Neutrophil (primary cell): ENCODE measurements around the gene TMEM9.

ENCODE experiments used
- H3K27ac ChIP-seq: fragments of 200-600 bp; sonication (generic); 2 replicates; pipeline ENCODE4 v1.5.1; 2016; ENCODE audit warnings: mild to moderate bottlenecking, moderate library complexity
- H3K27me3 ChIP-seq: fragments of 200-600 bp; sonication (generic); 2 replicates; pipeline ENCODE4 v1.6.0; 2016; ENCODE audit warnings: mild to moderate bottlenecking
- H3K36me3 ChIP-seq: fragments of 200-600 bp; sonication (generic); 2 replicates; pipeline ENCODE4 v1.5.1; 2017
- H3K4me1 ChIP-seq, 2 experiments: fragments of 200-600 bp in 1 of 2; sonication (generic) in 1 of 2; 1 replicate in 1 of 2; 2 replicates in 1 of 2; pipeline versions ENCODE4 v1.5.1 to v1.6.1; 2013 to 2016; ENCODE audit warnings: low read depth in 1 of 2, low read length in 1 of 2, mild to moderate bottlenecking in 1 of 2, moderate library complexity in 1 of 2; ENCODE audit not compliant: control insufficient read depth in 1 of 2, insufficient read depth in 1 of 2
- H3K4me3 ChIP-seq, 2 experiments: fragments of 200-600 bp in 1 of 2; sonication (generic) in 1 of 2; 1 replicate in 1 of 2; 2 replicates in 1 of 2; pipeline ENCODE4 v1.5.1; 2013 to 2016; ENCODE audit warnings: low read depth in 1 of 2, low read length in 1 of 2, mild to moderate bottlenecking in 1 of 2, moderate library complexity in 1 of 2
- H3K9me3 ChIP-seq: fragments of 200-600 bp; sonication (generic); 2 replicates; pipeline ENCODE4 v1.5.1; 2016
- CTCF ChIP-seq: fragments of 200-600 bp; sonication (generic); IDR thresholded peaks from 2 replicates; pipeline ENCODE4 v1.5.1; 2016; ENCODE audit warnings: antibody characterized with exemption

TMEM9 gene

DNA sequence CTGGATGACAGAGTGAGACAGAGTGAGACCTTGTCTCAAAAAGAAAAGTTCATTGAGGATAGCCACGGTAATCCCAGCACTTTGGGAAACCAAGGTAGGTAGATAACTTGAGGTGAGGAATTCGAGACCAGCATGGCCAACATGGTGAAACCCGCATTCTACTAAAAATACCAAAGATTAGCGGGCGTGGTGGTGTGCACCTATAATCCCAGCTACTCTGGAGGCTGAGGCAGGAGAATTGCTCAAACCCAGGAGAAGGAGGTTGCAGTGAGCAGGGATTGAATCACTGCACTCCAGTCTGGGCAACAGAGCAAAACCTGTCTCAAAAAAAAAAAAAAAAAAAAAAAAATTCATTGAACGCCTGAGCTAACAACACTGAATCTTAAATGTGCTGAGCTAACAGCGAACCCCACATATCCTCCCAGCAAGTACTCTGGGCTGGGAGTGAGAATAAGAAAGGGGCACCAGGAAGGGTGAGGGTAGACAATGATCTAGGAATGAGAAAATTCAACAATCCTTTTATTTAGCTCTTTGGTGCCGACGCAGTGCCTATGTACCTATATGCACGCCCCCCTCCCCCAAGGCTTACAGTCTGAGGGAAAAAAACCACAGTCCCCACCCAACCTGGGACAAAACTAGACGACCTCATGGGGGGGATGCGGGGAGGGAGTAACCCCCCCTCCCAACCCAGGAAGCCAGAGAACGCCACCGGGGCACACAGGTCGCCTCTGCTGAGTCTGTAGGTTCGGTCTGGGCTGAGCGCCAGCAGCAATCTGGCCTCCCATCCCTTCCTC is 40.6 kb downstream of the TMEM9 start:
- TF ChIP-seq CTCF: no peak

DNA sequence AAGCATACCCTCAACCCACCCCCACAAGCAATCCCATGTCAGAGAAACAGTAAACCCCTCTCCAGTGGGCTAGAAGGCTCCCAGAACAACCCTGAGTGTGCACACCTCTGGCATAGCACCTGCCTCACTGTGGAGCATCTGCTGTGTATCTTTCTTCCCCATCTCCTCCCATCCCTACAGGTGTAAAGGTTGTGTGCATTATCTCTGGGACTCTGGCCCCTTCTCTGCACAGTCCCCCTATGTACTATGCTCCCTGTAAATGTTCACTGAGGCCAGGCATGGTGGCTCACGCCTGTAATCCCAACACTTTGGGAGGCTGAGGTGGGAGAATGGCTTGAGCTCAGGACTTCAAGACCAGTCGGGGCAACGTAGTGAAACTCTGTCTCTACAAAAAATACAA is 41.3 kb downstream of the TMEM9 start:
- no peak overlapping the region for H3K4me3 ChIP-seq
- no peaks in the 10 kb centered on the region for H3K36me3 ChIP-seq
- TF ChIP-seq CTCF: no peak
- H3K9me3 ChIP-seq: no peaks in the 10 kb centered on the region
- H3K4me1 ChIP-seq: peaks cover 8 to 12% of the 10 kb centered on the region in 2 experiments
- no peak overlapping the region for H3K27ac ChIP-seq
- peaks cover 64% of the 10 kb centered on the region for H3K27me3 ChIP-seq

More for the DNA sequence above, 40.6 kb downstream of the TMEM9 start:
- H3K9me3 ChIP-seq: no peaks in the 10 kb centered on the region
- H3K4me3 ChIP-seq: peak overlapping the region; percentile 35 to 58
- H3K27me3 ChIP-seq: peaks cover 72% of the 10 kb centered on the region
- no peak overlapping the region for H3K27ac ChIP-seq
- H3K36me3 ChIP-seq: no peaks in the 10 kb centered on the region
- H3K4me1 ChIP-seq: peaks cover 8 to 12% of the 10 kb centered on the region in 2 experiments

DNA sequence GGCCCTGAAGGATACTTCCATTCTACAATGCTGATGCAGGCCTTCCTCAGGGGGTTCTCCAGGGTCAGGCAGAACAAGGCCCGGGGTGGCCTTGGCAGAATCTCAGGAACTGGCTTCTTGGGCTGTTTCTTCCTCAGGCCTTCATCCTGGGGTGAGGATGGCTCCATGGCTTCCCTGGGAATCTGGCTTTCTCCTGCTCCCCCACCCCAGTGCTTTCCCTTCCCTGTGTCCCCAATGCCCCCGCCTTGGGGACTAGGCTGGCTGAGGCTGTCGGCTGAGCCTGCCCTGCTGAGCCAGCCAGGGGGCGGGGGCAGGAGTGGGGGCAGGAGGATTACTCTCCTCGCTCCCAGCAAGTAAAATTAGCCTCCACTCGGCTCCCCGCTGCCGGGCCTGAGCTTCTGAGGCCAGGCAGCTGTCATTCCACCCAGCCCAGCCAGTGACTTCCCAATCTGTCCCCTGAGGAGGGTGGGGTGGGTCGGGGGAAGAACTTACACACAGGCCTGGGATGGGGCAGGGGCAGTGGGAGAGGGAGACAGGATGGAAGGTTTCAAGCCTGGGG is 42.0 kb downstream of the TMEM9 start, which contains the start of gene CACNA1S:
TSS of gene CACNA1S (minus strand) at position 254 of the 559 bp plus-strand sequence. CDS start at position 167, 87 bp downstream.
- no peak for TF ChIP-seq CTCF
- Histone ChIP-seq H3K36me3 (no peaks in the 10 kb centered on the region), H3K27me3 (peaks cover 58% of the 10 kb centered on the region), H3K4me1 (peaks cover 8 to 12% of the 10 kb centered on the region in 2 experiments), H3K4me3 (no peak within 1 kb of the TSS), H3K9me3 (no peaks in the 10 kb centered on the region), H3K27ac (no peak within 1 kb of the TSS)

DNA sequence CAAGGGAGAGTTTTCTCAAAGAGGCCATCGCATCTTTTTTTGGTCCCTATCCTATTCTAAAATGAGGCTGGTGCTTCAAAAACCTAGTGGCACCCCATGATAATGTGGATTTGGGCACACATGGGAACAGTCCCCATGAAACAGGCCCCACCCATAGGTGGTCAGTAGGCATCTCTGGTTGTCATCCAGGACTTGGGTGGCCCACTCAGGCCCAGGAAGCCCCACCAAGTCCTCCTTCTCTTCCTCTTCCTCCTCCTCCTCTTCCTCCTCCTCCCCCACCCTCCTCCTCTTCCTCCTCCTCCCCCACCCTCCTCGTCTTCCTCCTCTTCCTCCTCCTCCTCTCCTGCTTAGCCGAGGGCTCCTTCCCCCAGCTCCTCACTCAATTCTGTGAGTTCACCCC is 42.6 kb downstream of the TMEM9 start:
- Histone ChIP-seq H3K27me3 (peaks cover 52% of the 10 kb centered on the region), H3K36me3 (no peaks in the 10 kb centered on the region)

DNA sequence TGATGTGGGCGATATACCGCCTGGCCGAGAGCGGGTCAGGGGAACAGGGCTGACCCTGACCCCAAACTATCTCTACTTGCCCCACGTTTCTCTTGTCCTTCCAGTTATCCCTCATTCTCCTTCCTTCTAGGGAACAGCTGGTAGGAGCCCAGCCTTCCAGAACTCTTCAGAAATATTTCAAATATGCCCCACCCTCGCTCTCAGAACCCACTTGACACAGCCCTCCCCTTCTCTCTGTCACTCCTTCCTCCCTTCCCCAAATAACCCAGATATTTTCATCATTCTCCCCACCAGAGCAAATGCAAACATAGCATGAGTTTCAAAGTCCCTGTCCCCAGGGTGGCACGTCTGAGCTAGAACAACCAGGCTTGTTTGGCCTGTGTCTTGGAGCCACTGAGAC is 43.1 kb downstream of the TMEM9 start:
- TF ChIP-seq CTCF: no peak
- H3K36me3 ChIP-seq: no peaks in the 10 kb centered on the region
- no peak overlapping the region for H3K4me3 ChIP-seq
- H3K27me3 ChIP-seq: peaks cover 47% of the 10 kb centered on the region
- peaks cover 8 to 12% of the 10 kb centered on the region in 2 experiments for H3K4me1 ChIP-seq
- H3K9me3 ChIP-seq: no peaks in the 10 kb centered on the region
- no peak overlapping the region for H3K27ac ChIP-seq

More for the DNA sequence above, 42.6 kb downstream of the TMEM9 start:
- H3K27ac ChIP-seq: no peak overlapping the region
- H3K9me3 ChIP-seq: no peaks in the 10 kb centered on the region
- no peak for TF ChIP-seq CTCF
- peaks cover 8 to 12% of the 10 kb centered on the region in 2 experiments for H3K4me1 ChIP-seq
- H3K4me3 ChIP-seq: no peak overlapping the region
